SK-N-MC (cell line): Measurements from ENCODE around the gene MMP3.

ENCODE experiments used
- EZH2 ChIP-seq: fragments of 200-600 bp; sonication (generic); IDR thresholded peaks from one replicate; pipeline ENCODE4 v1.6.1; 2017; ENCODE audit warnings: antibody characterized with exemption
- FOXP2 ChIP-seq: optimal IDR thresholded peaks from 2 replicates; pipeline ENCODE3; 2011; ENCODE audit warnings: mild to moderate bottlenecking, moderate library complexity; ENCODE audit not compliant: insufficient read depth; ENCODE audit errors: extremely low read length, control extremely low read depth
- POLR2AphosphoS5 ChIP-seq: IDR thresholded peaks from 2 replicates; pipeline ENCODE4 v1.6.1; 2012; ENCODE audit warnings: mild to moderate bottlenecking, low read depth, low read length, borderline replicate concordance

GRCh38 chr11:102830001-102830727 lies 13.2 kb downstream of the MMP3 start:
- TF ChIP-seq POLR2AphosphoS5 (no peak), EZH2 (no peak), FOXP2 (no peak)
